Stimulated activated CD8-positive, alpha-beta memory T cell treated with anti-CD3 and anti-CD28 coated beads, Interleukin-12 subunit alpha, Interleukin-12 subunit beta, amount 100 ng/mL, for 4 hours (primary cell): ENCODE data around the gene EDN2.

Experiments used
- DNase-seq: peaks from one replicate; pipeline ENCODE4 v3.0.0-alpha.2; 2020; ENCODE audit warnings: low read depth

EDN2 gene

GRCh38 chr1:41483001-41483850 lies 1.3 kb downstream of the EDN2 start:
- no peak for DNase-seq

GRCh38 chr1:41482001-41482765 lies 2.3 kb downstream of the EDN2 start:
- no peak for DNase-seq

GRCh38 chr1:41481109-41481775 lies 3.2 kb downstream of the EDN2 start:
- DNase-seq, result no peak

GRCh38 chr1:41480204-41481108 lies 4.0 kb downstream of the EDN2 start:
- DNase-seq, result no peak

GRCh38 chr1:41479808-41480160 lies 4.7 kb downstream of the EDN2 start:
- DNase-seq, result no peak

- DNase-seq, result no peak
Observed at GRCh38 chr1:41479000-41479807, 5.3 kb downstream of the EDN2 start.

- DNase-seq, result no peak
Observed at GRCh38 chr1:41478118-41478748, 6.2 kb downstream of the EDN2 start.

GRCh38 chr1:41476807-41477361 lies 7.6 kb downstream of the EDN2 start:
- no peak for DNase-seq

- no peak for DNase-seq
Observed at GRCh38 chr1:41475859-41476567, 8.5 kb downstream of the EDN2 start.

- DNase-seq, result no peak
Observed at GRCh38 chr1:41475346-41475745, 9.1 kb downstream of the EDN2 start.

- DNase-seq, result no peak
Observed at GRCh38 chr1:41474490-41475271, 9.8 kb downstream of the EDN2 start.

GRCh38 chr1:41473738-41474362 lies 10.6 kb downstream of the EDN2 start:
- DNase-seq, result no peak

GRCh38 chr1:41471658-41472057 lies 12.8 kb downstream of the EDN2 start:
- DNase-seq, result no peak

- no peak for DNase-seq
Observed at GRCh38 chr1:41469706-41470105, 14.8 kb downstream of the EDN2 start.

GRCh38 chr1:41468122-41468762 lies 16.2 kb downstream of the EDN2 start:
- DNase-seq, result no peak

GRCh38 chr1:41467673-41468072 lies 16.8 kb downstream of the EDN2 start:
- no peak for DNase-seq

GRCh38 chr1:41466146-41466545 lies 18.3 kb downstream of the EDN2 start:
- no peak for DNase-seq

GRCh38 chr1:41465741-41466140 lies 18.7 kb downstream of the EDN2 start:
- no peak for DNase-seq
